GM19238 (cell line): ENCODE data around the gene AGGF1.
"Not testable (repeated sequence)": the region's sequence is repeated elsewhere in the genome, so short reads cannot be mapped to it uniquely, and the experiment has no call there.

Experiments used
- DNase-seq: peaks from one replicate; pipeline ENCODE4 v3.0.0; 2011; ENCODE audit warnings: low spot score; ENCODE audit not compliant: insufficient read length

AGGF1 gene

DNA sequence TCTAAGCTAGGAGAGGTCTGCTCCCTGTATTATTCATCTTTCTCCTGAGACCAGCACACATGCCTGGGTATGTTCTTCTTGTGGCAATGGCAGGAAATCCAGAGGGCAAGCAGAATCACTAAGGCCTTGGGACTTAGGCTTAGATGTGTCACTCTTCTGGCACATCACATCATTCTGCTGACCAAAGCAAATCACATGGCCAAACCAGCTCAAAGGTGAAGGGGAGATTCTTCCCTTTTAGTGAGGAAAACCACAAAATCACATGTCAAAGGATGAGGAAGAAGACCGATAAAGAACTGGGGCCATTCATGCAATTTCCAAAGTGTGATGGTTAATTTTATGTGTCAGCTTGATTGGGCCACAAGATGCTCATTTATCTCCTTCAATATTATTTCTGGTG lies 5.7 kb upstream of the AGGF1 start:
- DNase-seq: no peak

DNA sequence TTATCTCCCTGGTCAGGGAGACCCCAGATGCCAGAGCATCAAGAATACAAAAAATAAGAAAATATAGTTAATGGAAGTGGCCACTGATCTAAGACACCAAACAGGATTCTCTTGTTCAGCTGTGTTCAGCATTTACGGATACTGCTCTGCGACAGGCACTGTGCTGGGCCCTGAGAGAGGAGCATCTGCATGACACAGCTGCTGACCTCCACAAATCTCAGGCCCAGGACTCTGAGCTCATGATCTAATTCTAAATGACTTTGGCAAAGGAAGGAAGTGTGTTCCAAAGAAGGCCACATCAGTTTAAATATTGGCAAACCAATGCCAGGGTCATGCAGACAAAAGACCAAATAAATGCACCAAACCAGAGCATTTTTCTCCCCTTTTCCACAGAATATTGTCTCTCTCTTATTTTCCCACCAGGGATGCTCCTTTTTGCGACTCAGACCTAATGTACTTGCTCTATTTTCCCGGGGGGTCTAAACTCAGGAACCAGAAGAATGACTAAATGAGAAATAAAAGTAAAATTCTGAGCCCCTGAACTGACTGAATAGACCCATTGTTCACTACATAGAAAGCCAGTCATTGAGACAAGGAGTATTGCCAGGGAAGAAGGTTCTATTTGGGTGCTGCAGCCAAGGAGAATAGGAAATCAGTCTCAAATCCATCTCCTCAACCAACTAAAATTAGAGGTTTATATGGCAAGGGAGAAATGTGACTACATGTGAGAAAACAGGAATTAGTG lies 1.4 kb upstream of the AGGF1 start:
- no peak for DNase-seq

DNA sequence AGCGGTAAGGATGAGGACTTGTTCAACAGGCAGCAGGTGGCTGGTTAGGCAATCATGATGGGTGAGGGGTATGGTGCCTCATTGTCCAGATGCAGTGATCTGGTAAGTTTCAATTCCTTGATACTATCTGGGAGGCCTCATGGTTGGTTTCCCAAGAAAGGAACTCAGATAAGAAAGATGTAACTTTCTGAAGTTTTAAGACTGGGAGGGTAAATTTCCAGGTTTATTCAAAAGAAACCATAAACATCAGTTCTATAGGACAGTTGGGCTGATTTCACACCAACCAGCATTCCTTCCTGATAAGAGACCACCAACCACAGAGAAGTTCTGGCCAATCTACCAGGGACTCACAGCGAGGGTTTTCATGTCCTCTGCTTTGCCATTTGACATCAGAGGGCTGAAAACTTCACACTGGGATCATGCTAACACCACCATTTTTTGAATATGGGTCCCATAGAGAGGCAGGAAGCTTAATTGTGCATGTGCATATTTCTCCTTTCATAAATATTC lies 773 bp upstream of the AGGF1 start:
- DNase-seq: no peak

DNA sequence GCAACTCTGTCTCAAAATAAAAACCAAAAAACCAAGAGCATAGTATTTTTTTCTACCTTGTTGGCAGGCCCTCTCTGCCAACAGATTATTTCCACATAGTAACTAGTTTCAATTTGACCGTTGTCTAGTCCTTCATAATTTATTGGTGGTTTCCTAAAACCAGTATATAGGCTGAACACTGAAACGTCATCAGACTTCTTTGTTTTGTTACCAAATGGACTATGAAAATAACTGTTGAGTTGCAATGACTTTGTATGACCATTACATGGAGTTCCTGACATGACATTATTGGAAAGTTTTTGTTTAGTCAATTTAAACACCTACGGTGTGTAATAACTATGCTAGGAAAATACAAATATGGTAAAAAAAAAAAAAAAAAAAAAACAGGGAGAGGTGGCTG lies 1.7 kb downstream of the AGGF1 start:
- DNase-seq: no peak

DNA sequence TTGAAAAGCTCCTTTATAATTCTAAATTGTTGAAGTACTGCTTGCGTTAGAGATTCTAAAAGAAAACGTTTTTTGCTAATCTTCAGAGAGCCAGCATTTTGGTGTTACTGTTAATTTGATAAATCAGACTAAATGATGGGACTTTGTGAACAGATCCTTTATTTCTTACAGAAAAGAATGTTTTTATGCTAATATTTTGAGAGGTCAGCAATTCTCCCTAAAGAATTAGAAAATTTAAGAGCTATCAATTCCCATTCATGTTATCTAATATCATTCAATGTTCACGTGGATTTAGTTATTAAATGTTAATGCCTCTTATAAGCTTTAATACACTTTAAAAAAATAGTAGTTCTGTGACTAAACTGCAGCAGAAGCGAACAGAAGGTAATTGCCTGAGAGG lies 2.4 kb downstream of the AGGF1 start:
- no peak for DNase-seq

DNA sequence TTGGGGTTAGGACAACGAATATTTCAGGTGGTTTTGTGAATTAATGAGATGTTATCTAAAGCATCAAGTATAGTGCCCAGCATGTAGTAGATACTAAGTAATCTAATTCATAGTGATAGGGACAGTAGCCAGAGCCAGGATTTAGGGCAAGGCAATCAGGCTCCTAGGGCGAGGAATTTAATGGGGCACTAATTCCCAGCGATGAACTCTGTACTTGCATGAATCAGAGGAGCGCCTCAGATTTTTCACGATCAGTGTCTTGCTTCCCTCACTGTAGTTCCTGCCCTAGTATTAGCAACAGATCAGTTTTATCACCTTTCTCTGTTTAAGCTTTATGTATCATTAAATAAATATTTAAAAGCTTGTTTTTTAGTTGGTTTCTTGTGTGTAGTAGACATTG lies 3.1 kb downstream of the AGGF1 start:
- DNase-seq: no peak

DNA sequence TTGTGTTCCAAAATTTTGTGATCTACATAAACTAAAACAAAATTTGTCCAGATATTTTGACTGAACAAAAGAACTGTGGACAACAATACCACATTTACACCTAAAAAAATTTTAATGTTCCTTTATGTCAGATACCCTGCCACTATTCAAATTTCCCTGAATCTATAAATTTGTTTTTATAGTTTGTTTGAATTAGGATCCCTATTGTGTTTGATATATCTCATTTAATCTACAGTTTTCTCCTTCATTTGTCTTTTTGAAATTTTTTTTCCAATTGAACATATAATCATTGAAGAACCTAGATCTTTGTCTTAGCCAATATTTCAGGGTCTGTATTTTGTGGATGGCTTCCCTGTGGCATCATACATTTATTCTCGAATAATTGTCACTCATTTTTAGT lies 5.7 kb downstream of the AGGF1 start:
- no peak for DNase-seq

DNA sequence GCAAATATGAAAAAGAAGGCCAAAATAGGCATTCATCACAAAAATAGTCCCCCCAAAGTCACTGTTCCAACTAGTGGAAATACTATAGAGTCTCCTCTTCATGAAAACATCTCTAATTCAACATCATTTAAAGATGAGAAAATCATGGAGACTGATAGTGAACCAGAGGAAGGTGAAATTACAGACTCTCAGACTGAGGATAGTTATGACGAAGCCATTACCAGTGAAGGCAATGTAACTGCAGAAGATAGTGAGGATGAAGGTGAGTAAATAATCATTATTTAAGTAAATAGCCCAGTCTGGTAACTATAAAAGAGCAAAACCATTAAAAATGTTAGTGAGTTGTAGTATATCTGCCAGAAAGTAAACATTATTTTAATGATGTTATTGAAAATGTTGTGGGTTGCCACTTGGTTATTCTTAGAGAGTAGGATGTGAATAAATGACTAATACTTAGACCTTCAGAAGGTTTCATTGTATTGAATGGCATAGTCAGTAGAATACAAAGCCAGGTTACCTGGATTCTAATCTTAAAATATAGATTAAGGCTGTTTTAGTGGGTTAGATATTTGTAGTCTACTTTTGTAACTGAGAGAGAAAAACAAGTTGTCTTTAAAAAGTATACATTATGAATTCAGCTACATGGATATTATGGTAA lies 16.3 kb downstream of the AGGF1 start:
- no peak for DNase-seq

DNA sequence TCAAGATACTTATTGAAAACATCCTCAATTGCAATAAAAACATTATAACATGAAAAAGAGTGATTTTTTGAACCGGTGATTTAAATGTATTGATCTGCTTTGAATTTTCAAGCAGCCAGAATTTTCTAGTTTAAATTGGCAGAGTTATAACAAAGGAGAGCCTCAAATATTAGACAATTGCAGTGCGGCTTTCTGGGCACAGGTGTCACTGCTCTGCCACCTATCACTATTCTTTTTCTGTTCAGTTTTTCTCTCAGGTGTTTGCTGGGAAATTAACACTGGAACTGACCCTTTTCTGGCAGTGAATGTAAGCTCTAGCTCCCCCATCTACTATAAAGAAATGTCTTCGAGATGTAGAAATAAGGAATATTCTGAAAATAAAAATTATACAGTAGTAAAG lies 33.8 kb downstream of the AGGF1 start:
- no peak for DNase-seq

DNA sequence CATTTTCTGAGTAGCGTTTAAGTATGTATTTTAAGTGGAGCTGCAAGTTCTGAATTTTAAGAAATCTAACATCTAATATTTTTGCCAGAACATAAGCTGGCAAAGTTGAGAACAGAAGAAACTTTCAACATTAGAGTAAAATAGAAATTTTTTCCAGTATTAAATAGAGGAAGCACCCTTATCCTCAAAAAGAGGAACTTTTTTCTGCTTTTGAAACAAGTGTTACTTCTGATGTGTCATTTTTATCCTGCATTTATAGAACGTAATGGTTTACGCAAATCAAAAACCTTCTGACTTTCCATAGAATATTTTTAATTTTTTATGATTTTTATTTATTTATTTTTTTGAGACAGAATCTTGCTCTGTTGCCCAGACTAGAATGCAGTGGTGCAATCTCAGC lies 35.1 kb downstream of the AGGF1 start:
- no peak for DNase-seq

DNA sequence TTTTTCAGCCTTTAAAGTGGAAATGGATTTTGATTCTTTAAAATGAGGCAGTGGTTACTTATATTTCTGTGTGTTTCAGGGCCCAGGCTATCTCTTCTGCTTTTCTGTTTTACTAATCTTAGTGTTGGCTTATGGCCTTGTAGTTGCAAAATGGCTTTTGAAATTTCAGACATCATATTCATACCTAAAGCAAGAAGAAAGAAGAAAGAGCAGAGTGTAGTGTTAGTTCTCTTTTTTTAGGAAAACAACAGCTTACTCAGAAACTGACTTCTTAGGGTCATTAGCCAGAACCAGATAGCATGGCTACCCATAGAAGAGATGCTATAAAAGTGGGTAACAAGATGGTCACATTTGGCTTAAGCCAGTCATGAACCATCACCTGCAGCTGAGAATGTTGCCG lies 36.0 kb downstream of the AGGF1 start:
- DNase-seq: no peak

DNA sequence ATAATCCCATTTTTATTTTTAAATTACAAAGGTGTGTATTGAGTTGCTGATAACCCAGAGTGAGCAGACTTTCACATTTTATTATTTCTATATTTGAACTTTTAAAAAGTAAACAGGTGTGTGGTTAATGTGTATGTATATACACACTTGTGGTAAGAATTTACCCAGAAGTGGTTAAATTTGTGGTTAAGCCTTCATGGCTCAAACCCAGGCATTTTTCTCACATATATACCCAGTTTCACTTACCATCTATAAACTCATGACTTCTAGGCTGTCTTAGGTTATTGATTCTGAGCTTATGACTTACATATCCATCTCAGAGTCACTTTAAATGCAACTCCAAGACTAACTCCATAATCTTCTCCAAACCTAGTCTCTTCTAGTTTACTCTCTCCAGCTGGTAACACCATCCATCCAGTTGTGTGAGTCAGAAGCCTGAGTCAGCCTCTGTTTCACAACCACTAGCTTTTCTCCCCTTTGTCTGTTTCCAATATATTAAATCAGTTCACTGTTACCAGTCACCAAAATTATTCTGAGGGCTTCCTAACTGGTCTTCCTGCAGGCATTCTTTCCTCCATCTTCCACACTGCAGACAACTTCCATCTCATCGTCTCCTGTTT lies 36.7 kb downstream of the AGGF1 start:
- DNase-seq: no peak

DNA sequence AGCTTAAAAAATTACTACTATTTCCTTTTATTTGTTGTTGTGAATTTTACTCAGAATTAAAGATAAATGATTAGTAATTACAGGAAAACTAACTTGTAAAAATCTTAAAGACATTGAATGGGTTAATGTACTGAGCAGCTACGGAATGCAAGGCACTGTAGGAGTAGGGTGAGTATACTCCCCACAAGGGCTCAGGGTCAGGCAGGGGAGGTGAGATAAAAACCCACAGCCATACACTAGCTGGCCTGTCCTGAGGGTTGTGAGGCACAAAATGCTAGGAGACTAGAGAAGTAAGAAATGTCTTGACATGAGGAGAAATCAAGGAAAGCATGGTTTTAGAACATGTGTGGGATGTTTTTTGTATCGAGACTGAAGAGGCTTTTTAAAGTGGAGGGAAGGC lies 43.5 kb downstream of the AGGF1 start:
- no peak for DNase-seq

DNA sequence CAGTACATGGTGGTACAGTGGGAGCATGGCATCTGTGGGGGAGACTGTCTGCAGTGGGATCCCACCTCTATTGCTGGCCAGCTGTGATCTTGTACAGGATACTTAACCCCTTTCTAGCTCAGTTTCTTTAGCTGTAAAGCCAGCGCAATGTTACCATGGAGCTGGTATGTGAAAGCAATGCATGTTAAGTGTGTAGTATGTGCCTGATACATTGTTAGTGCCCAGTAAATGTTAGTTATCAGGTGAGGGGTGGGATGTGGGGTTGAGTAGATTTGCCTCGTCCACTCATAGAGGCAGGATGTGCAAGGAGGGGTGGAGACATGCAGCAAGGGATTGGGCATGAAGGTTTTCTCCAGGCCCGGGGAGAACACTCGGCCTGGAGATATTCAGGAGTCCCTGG lies 44.5 kb downstream of the AGGF1 start:
- no peak for DNase-seq

DNA sequence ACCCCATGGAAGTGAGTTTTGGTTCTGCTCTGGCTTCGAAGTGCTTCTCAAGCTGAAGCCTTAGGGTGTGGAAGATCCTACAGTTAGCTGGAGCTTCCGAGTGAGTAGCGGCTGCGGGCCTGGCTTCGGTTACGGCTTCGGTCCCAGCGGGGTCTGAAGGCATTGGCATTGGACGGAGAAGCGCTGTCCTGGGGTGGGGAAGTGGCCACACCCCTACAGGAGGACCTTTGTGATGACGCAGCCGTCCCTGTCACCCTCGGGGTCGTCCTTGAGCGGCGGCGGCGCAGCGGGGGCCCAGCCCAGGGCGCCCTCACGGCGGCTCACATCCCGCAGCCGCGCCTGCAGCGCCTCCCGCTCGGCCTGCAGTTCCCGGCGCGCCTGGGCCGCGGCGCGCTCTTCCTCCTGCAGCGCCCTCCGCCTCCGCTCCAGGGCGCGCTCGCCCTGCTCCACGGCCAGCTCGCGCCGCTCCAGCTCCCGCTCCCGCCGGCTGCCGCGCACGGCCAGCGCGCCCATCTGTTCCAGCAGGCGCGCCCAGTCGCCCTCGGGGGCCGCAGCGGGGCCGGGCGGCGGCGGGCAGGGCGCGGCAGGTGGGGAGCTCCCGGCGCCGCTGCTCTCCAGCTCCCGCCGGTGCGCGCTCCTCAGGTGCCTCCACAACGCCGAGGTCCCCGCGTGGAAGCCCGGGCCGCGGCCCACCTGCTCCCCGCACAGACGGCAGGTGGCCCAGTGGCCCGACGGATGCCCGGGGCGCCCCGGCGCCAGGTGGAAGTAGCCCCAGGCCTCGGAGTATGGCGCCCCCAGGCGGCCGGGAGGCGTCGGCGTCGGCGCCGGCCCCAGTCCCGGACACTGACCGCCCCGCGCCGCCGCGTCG lies 47.0 kb downstream of the AGGF1 start:
- DNase-seq: peak; percentile 77

DNA sequence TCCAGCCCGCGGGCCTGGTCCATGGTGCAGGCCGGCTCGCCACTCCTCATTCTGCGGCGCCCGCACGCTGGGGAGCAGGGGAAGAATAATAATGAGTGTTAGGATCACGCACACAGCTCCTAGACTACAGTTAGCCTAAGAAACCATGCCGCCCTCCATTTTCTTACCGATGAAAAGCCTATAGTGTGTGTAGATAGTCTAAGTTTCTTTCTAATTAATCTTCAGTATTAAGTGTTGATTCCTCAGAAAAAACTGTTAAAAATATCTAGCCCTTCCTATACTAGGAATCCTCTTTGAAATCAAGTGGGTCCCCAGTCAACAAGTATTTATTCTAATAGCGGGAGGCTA lies 47.6 kb downstream of the AGGF1 start:
- DNase-seq: no peak

DNA sequence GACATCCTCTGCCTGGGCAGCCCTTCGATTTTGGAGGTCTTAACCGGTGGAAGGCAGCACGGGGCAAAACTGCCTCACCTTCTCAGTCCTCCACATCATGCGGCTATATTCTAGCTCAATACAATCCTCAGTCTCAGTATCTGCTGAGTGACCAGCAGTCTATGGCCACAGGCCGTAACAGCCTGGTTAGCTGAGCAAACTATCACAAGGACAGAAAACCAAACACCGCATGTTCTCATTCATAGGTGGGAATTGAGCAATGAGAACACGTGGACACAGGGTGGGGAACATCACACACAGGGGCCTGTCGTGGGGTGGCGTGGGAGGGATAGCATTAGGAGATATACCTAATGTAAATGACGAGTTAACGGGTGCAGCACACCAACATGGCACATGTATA lies 50.3 kb downstream of the AGGF1 start:
- not testable (repeated sequence) for DNase-seq

DNA sequence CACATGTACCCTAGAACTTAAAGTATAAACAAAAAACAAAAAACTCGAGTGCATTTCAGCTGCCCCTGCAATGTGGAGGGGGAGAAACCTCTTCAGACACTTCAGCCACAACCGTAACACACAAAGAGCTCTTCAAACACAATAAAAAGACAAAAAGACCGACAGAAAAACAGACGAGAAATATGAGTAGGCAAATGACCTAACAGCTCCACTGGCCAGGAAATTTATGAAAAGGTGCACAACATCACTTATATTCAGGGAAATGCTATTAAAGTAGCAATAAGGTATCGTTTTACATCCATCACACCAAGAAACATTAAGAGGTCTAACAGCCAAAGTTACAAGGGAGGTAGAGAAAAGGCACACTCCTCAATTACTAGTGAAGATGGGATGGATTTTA lies 50.7 kb downstream of the AGGF1 start:
- DNase-seq: no peak

DNA sequence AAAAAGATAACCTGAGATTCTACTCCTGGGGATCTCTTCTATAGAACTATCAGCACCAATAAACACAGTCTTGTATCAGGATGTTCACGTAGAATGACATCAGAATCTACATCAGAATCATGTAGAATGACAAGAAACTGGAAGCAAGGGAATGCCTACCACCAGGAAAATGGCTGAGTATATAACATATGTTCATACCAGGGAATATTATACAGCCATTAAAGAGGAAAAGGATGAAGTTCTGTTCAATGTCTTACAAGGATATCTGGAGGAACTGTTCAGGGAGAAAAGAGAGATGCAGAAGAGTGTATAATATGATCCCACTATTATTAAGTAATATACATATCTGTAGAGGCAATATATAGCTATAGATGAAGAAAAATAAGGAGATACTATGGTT lies 52.1 kb downstream of the AGGF1 start:
- DNase-seq: no peak

DNA sequence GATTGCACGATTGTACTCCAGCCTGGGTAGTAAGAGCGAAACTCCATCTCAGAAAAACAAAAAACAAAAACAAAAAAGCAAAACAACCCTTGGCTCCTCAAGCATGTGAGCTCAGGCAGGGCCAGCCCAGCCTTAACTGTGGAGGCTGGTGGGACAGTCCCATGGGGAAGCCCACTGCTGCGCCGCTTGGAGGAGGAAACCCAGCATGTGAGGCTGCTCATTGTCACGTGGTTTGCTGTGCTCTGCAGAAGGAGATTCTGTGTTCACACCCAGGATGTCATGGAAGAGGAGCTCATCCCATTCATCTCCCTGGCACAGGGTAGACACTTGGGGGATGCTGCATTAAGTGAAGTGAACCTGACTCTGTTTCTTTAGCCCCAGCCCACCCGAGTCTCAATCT lies 52.9 kb downstream of the AGGF1 start:
- DNase-seq: no peak

DNA sequence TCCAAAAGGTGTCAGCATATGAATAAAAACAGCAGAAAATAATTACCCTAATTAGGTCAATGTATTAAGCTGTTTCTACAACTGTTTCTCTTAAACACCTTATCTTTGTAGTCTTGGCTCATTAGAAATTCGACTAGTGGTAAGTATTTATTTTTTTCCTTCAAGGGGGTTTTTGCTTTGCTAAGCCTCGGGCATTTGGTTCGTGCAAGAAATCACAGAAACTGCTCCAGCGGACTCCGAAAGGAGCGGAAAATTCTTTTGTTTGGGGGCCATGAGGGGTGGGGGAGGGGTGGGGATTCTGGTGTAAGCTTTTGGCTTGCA lies 56.1 kb downstream of the AGGF1 start:
- DNase-seq: no peak
